ACHN (cell line): ENCODE measurements around the gene ADK.

Experiments used
- DNase-seq: peaks from one replicate; pipeline ENCODE4 v3.0.0-alpha.2; 2015
- in situ Hi-C: cut with HindIII; loops from 2 replicates; pipeline ENCODE4 v1.10.0; 2017; ENCODE audit warnings: low sequenced_read_pairs, low pct_ligation_motif_present, low pct_unique_long_range_greater_than_20kb

The ADK gene

GRCh38 chr10:74637685-74638084 is 486.7 kb downstream of the ADK start:
- DNase-seq = no peak
- in situ Hi-C loops = no loop called here

DNA sequence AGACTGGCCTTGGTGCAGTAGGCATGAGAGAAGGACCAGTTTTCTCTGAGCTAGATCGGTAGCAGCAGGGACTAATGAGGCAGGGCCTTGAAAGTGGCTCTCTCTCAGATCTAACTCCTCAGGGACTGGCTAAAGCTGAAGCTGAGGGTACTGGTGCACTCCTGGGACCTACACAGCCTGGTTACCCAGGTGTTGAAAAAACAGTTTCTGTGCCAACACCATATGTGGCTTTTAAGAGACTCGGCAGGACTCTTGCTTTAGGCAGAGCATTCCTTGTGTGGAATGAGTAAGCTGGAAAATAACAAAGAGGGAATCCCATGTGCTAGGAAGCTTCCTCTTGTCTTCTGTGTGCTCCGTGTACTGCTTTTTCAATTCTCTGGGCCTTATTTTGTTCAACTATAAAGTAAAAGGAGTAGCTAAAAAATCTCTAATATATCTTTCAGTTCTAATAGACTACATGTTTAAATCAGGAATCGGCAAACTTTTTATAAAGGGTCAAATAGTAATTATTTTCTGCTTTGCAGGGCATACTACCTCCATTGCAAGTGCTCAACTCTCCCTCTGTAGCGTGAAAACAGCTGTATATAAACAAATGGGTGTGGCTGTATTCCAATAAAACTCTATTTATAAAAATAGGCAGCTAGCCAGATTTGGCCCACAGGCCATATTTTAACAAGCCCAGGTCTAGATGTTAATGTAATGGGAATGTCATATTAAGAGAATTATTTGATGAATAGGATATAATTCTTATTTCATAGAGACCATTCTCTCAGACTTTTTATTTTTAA is 489.3 kb downstream of the ADK start:
- in situ Hi-C loops = no loop called here
- no peak for DNase-seq

DNA sequence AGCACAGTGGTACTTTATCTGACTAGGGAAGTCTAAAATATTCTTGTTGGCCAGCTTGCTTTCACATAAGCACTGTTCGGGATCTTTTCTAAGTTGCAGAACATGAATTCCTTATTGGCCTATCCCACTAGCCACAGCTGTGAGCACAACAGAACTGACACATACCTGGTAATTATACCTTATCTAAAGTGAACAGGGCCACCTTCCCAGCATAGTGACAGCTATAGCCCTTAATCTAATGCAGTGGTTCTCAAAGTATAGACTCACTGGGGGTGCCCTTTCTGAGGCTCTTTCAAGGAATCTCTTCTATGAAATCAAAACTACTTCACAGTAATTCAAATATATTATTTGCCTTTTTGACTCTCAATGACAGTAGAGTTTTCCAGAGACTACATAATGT is 490.6 kb downstream of the ADK start:
- DNase-seq = no peak
- in situ Hi-C loops = no loop called here

- DNase-seq = no peak
- in situ Hi-C loops = no loop called here
Observed at GRCh38 chr10:74642901-74643595, 492.0 kb downstream of the ADK start.

- in situ Hi-C loops = no loop called here
Observed at GRCh38 chr10:74643596-74643975, 492.6 kb downstream of the ADK start.

DNA sequence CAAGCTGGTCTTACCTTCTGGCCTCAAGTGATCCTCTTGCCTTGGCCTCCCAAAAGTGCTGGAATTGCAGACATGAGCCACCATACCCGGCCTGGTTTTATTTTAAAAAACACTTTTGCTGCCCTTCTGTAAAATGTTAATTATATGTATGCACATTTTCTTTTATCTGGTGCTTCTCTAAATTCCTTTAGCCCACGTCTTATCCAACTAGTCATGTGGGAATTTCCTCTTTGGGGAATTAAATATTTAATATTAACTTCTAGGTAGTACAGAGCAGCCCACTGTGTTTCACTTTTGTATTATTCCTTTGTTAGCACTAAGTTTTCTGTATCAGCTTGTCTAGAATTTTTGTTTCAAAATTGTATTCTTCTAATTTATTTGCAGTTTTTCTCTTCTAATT is 493.7 kb downstream of the ADK start:
- DNase-seq = no peak
- in situ Hi-C loops = no loop called here

More at GRCh38 chr10:74643596-74643975, 492.6 kb downstream of the ADK start:
- no peak for DNase-seq

DNA sequence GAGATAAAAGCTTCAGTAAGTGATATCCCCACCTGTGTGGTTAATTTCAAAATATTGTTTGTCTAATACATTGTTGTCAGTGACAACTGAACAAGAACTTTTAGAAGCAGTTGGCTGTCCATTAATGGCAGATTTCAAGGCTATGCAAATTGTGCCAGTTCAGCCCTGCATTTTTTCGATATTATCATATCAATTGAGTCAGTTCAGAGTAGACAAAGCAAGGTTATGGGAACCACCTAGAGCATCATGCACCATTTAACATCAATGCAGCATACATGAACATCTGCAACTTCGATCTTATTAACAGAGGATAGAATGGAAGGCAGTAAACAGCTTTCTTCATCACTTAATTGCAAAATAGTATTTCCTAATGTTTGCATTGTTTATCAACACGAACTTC is 494.7 kb downstream of the ADK start:
- no peak for DNase-seq
- in situ Hi-C loops = no loop called here

DNA sequence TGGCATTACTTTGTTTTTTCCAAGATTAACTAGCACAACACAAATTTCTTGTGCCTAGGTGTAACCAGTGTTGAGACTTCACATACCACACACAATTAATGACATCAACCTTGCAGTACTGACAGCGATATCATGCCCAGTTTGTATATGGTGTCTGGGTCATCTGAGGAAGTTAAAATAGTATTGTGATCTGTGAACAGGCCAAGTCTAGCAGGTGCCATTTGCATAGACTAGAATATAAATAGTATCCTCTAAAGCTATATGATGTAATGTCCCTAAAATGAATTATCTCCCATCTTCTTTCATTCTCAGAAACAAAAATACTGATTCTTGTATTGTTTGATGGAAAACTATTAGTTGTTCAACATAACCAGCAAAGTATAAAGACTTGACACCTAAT is 499.6 kb downstream of the ADK start:
- in situ Hi-C loops = no loop called here
- DNase-seq = no peak

GRCh38 chr10:74651565-74651964 is 500.5 kb downstream of the ADK start:
- in situ Hi-C loops = no loop called here
- no peak for DNase-seq

DNA sequence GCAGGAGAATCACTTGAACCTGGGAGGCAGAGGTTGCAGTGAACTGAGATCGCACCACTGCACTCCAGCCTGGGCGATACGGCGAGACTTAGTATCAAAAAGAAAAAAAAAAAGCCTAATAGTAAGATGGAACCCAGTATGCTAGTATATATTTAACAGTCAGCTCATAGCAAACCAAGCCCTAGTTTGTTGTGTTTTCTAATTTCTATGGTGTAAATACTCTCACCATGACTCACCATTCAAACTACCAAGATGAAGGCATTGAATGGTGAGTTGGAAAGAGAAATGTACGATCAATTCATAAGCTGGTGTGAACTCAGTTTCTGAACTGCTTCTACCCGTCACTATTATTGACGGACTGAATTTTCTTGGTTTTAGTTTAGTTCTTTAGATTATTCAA is 501.6 kb downstream of the ADK start:
- in situ Hi-C loops = no loop called here
- no peak for DNase-seq

- in situ Hi-C loops = no loop called here
- DNase-seq = no peak
Observed at GRCh38 chr10:74658511-74658910, 507.5 kb downstream of the ADK start.

GRCh38 chr10:74662635-74663034 is 511.6 kb downstream of the ADK start:
- in situ Hi-C loops = no loop called here
- DNase-seq = no peak

- in situ Hi-C loops = no loop called here
- DNase-seq = no peak
Observed at GRCh38 chr10:74669210-74669609, 518.2 kb downstream of the ADK start.

GRCh38 chr10:74671716-74672115 is 520.7 kb downstream of the ADK start:
- in situ Hi-C loops = no loop called here

DNA sequence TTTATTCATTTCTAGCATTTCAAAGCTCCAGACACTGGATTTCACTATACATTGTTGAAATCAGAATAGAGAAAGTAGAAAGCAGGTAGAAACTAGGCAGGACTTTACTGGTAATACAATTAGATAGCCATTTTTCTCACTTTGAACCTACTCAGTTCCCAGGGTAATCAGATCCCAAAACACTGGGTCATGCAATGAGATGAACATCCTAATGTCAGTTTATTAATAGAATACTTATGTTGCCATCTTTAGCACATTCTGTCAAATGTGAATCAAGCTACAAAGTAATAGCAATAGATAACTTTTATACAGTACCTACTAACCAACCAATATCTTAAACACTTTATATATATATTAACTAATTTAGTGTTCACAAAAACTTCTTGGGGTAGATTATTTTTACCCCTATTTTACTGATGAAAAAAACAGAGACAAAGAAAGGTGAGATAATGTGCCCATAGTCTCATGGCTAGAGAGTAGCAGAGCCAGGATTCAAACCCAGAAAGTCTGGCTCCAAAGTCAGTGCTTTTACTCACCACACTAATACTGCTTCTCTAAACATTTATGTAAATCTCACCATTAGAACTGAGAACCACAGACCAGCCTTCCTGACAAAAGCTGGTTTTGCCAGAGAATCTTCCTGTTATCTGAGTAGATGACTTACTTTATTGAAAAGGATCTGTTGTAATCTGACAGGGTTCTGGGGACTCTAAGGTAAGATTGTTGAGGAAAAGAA is 521.6 kb downstream of the ADK start:
- in situ Hi-C loops = no loop called here
- no peak for DNase-seq

More at GRCh38 chr10:74671716-74672115, 520.7 kb downstream of the ADK start:
- DNase-seq = no peak

DNA sequence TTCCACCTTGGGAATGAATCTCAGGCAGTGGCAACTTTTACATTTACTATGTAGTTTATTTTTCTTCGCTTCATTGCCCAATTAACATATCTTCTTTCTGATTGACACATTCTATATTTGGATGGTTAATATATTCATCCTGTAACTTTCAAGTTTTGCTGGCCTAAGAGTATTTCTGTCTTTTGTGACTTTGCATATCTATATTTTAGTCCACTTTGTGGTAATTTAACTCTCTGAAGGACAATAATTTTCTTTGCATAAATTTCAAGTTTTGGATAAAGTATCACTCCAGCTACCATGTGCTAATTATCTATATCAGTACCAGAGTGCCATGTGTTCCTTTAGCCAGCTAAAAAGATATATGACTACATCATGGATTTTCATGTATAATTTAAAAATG is 523.9 kb downstream of the ADK start:
- no peak for DNase-seq
- in situ Hi-C loops = no loop called here

DNA sequence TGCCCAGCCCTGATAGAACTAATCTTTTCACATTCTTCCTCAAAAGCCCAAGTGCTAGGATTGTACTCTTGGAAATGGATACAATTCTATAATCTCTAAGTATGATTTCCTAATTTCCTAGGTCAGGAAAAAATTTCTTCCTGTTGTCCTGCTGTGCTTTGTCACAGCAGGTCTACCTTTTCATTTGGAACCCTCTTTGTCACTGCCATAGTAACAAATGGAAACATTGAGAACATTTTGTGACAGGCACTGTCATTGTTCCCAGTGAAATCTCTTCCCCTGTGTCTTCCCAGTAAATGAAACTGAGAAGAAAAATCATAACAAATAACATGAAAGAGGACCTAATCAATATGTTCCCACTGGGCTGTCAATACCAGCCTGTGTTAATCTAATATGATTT is 524.5 kb downstream of the ADK start:
- DNase-seq = no peak
- in situ Hi-C loops = no loop called here

DNA sequence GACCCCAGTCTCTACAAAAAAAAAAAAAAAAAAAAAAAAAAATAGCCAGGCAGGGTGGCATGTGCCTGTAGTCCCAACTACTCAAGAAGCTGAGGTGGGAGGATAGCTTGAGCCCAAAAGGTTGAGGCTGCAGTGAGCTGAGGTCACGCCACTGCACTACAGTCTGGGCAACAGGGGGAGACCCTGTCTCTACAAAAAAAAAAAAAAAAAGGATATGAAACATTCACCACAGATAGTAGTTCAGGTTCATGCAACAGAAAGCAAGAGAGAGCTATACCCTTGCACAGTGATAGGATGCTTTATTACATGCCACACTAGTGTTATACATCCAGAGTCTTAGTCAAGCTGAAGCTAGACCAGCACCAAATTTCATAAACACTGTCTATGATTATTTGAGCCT is 526.9 kb downstream of the ADK start:
- no peak for DNase-seq
- in situ Hi-C loops = no loop called here

DNA sequence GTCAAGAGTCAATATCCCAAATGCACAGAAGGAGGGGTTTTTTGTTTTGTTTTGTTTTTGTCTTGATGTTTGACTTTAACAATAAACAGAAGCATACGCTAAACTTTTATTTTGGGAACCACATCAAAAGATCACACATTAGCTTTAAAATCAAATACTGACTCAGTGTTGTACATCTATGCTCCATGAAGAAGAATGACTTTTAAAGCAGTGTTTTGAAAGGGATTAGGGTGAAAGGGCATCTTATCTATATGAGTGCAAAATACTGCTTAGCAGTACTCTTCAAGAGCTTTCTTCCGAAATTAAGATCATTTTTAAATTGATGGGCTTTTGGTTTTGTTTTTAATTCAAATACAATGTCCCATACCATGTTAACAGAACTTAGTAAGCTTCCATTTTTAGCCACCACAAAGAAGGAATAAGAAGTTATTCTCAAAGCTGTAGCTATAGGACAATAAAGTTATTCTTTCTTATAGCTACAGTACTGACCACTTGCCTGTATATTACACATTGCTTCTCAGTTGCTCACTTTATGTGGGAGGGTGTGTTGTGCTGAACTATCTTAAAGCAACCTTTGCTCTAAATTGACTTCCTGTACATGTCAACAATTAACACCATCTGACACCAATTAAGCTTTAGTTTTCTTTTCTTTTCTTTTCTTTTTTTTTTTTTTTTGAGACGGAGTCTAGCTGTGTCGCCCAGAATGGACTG is 531.1 kb downstream of the ADK start:
- in situ Hi-C loops = no loop called here

More for the DNA sequence above, 531.1 kb downstream of the ADK start:
- DNase-seq = no peak
